ENCODE measurements around the gene MYO1B.

GRCh38 chr2:191312662-191313061 lies 67.5 kb downstream of the MYO1B start:
- no peak for TF ChIP-seq CTCF (IDR thresholded peaks at IDR 0.05)
- no peak for TF ChIP-seq POLR2AphosphoS5 (IDR thresholded peaks at IDR 0.05)
- TF ChIP-seq POLR2A (IDR thresholded peaks at IDR 0.05): no peak

Measured in sigmoid colon (tissue), 4 donors.